Measurements from ENCODE around the gene MRPL21.

MRPL21 gene

GRCh38 chr11:68938816-68939582, 35.4 kb upstream of the MRPL21 start:
- no peak for TF ChIP-seq CTCF (IDR thresholded peaks at IDR 0.05; ENCODE audit: borderline replicate concordance, insufficient read depth, low read depth, low read length)
- H3K4me3 ChIP-seq (ENCODE audit: low read depth, low read length) = no peak overlapping the region

- no peak for TF ChIP-seq CTCF (IDR thresholded peaks at IDR 0.05; ENCODE audit: borderline replicate concordance, insufficient read depth, low read depth, low read length)
- no peak overlapping the region for H3K4me3 ChIP-seq (ENCODE audit: low read depth, low read length)
Observed at GRCh38 chr11:68938088-68938487, 34.5 kb upstream of the MRPL21 start.

GRCh38 chr11:68936676-68937620, 33.3 kb upstream of the MRPL21 start:
- no peak overlapping the region for H3K4me3 ChIP-seq (ENCODE audit: low read depth, low read length)
- TF ChIP-seq CTCF (IDR thresholded peaks at IDR 0.05; ENCODE audit: borderline replicate concordance, insufficient read depth, low read depth, low read length) = no peak

GRCh38 chr11:68936358-68936636, 32.7 kb upstream of the MRPL21 start:
- no peak overlapping the region for H3K4me3 ChIP-seq (ENCODE audit: low read depth, low read length)
- no peak for TF ChIP-seq CTCF (IDR thresholded peaks at IDR 0.05; ENCODE audit: borderline replicate concordance, insufficient read depth, low read depth, low read length)

- H3K4me3 ChIP-seq (ENCODE audit: low read depth, low read length) = no peak overlapping the region
- TF ChIP-seq CTCF (IDR thresholded peaks at IDR 0.05; ENCODE audit: borderline replicate concordance, insufficient read depth, low read depth, low read length) = no peak
Observed at GRCh38 chr11:68935516-68936357, 32.1 kb upstream of the MRPL21 start.

GRCh38 chr11:68935066-68935465, 31.4 kb upstream of the MRPL21 start:
- H3K4me3 ChIP-seq (ENCODE audit: low read depth, low read length) = no peak overlapping the region
- no peak for TF ChIP-seq CTCF (IDR thresholded peaks at IDR 0.05; ENCODE audit: borderline replicate concordance, insufficient read depth, low read depth, low read length)

Data from GM12875 (cell line).